Adrenal gland (tissue), 12 donors: ENCODE data around the gene ATG101. TPM values are rescaled to one million over a fixed set of nuclear protein-coding genes. Genes with fewer than 3 reads are reported as not detected.

Experiments used
- DNase-seq, 7 donors: peaks; one replicate each; pipeline ENCODE4 v3.0.0-alpha.2; 2019 to 2020
- H3K27ac ChIP-seq, 5 donors: fragments of 200-600 bp; sonication (generic) in 4 of 5; 1 replicate in 3 of 5; 2 replicates in 2 of 5; pipeline versions ENCODE4 v1.5.1 to v1.8.0; 2016 to 2020; ENCODE audit warnings: mild to moderate bottlenecking in 1 of 5
- H3K27me3 ChIP-seq: fragments of 200-600 bp; 2 replicates; pipeline ENCODE4 v1.8.0; 2021
- H3K36me3 ChIP-seq, 2 donors: fragments of 200-600 bp; replicated peaks in 1 of 2; 1 replicate in 1 of 2; 2 replicates in 1 of 2; pipeline versions ENCODE4 v1.5.1 to v1.8.0; 2018 to 2022
- H3K4me1 ChIP-seq, 2 donors: fragments of 200-600 bp; replicated peaks in 1 of 2; 1 replicate in 1 of 2; 2 replicates in 1 of 2; pipeline versions ENCODE4 v1.5.1 to v1.8.0; 2018 to 2021
- H3K4me3 ChIP-seq, 4 donors: fragments of 200-600 bp; sonication (generic) in 3 of 4; one replicate each; pipeline ENCODE4 v1.5.1; 2016 to 2018
- H3K9me3 ChIP-seq, 3 donors: fragments of 200-600 bp; sonication (generic) in 1 of 3; replicated peaks in 1 of 3; 1 replicate in 2 of 3; 2 replicates in 1 of 3; pipeline versions ENCODE4 v1.5.1 to v1.8.0; 2016 to 2021
- POLR2A ChIP-seq, 2 donors: fragments of 450-650 bp; IDR thresholded peaks; one replicate each; pipeline ENCODE4 v1.6.1; 2017; ENCODE audit warnings: antibody characterized with exemption in 2 of 2, mild to moderate bottlenecking in 2 of 2, moderate library complexity in 1 of 2
- WGBS, 4 donors: extraction: QIAGEN DNeasy Blood & Tissue Kit in 2 of 4; methylation state at CpG; one replicate each; pipeline versions ENCODE4 v1.1.5 to v1.1.7; 2013 to 2017; 5-methylcytosine and 5-hydroxymethylcytosine counted together
- intact Hi-C, 2 donors: fragments of 100-400 bp; cut with DNase I; formaldehyde crosslinking; loops; one replicate each; pipeline versions ENCODE4 v1.14.1 to v1.15.0; 2022 to 2023
- polyA plus RNA-seq, 3 donors: library from polyadenylated mRNA; stranded (reverse); fragments of 200-250 nt in 2 of 3; fragments of 350-450 nt in 1 of 3; fragmentation: Illumina TruSeq in 1 of 3; extraction: RNeasy Lipid Tissue Mini Kit (QIAGEN cat#74804) in 1 of 3; gene quantifications; one replicate each; pipeline ENCODE4 v1.2.3, GENCODE V29; 2013 to 2014
- total RNA-seq, 9 donors: library from RNA; depleted of rRNA in 4 of 9; stranded (reverse); fragments of >200 nt in 4 of 9; fragments of 120-200 nt in 1 of 9; fragmentation: NEBNext Ultra II Directional in 1 of 9; extraction: Animal tissue kit (Norgen Biotek cat#: 25700) in 1 of 9; gene quantifications; one replicate each; pipeline versions ENCODE4 v1.1.0 to v1.2.4, GENCODE V29; 2013 to 2023
- TF ChIP-seq, protein P1 (sequence below), 6 experiments: fragments of 450-650 bp in 4 of 6; fragments of 200-600 bp in 2 of 6; sonication (generic) in 1 of 6; IDR thresholded peaks; 1 replicate in 5 of 6; 2 replicates in 1 of 6; pipeline versions ENCODE4 v1.5.1 to v1.8.0; 2016 to 2021; ENCODE audit warnings: antibody characterized with exemption in 6 of 6, mild to moderate bottlenecking in 2 of 6, moderate library complexity in 1 of 6
- donor health status: healthy with polysubstance abuse.
- donor health status: Bipolar disorder and iron deficiency.
- donor health status: DM: yes; HTN: yes; CAD: no.
- donor health status: DM: no; HTN: no; CAD: no.
- donor health status: DM: no; HTN: no; CAD: no.
- donor health status: DM: yes; HTN: yes; CAD: no.

Gene ATG101
- total and polyA plus RNA-seq, 12 donors: 20.9 to 60.4 (median 36.9) TPM

DNA sequence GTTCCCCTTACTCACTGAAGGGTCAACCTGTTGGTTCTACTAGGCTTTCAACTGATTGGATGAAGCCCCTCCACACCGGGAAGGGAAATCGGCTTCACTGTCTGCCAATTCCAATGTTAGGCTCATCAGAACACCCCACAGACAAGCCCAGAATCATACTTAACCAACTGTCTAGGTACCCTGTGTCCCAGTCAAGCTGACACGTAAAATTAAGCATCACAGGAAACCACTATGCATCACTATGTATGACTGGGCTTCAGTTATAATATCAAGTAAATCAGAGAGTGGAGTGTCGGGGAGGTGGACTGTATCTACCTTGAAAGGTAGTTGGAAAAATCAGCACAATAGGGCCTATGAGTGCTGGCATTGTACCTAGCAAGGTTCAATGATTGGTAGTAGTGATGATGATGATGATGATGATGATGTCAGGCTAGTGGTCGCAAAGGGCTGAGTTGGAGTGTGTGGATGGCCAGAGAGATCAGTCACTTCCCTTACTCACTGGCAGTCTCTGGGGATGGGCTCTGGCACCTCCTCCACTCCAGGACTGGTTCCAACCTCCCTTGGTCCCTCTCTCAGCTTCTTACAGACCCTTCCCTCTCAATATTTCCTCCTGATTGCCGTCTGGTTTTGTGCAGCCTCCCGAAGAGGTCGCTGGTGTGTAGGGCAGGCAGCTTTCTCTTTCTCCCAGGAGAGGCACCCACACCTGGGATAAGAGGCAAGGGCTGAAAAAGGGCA, 3.3 kb upstream of the ATG101 start:
- intact Hi-C loops: no loop called here
- H3K36me3 ChIP-seq: no peaks in the 10 kb centered on the region
- H3K27me3 ChIP-seq: no peaks in the 10 kb centered on the region
- peaks cover 53 to 58% of the 10 kb centered on the region in 2 donors for H3K4me1 ChIP-seq
- 63 to 72% (median 67%) methylated on average over 7 to 8 of the region's 8 CpGs for WGBS, 4 donors
- TF ChIP-seq, protein P1, sequence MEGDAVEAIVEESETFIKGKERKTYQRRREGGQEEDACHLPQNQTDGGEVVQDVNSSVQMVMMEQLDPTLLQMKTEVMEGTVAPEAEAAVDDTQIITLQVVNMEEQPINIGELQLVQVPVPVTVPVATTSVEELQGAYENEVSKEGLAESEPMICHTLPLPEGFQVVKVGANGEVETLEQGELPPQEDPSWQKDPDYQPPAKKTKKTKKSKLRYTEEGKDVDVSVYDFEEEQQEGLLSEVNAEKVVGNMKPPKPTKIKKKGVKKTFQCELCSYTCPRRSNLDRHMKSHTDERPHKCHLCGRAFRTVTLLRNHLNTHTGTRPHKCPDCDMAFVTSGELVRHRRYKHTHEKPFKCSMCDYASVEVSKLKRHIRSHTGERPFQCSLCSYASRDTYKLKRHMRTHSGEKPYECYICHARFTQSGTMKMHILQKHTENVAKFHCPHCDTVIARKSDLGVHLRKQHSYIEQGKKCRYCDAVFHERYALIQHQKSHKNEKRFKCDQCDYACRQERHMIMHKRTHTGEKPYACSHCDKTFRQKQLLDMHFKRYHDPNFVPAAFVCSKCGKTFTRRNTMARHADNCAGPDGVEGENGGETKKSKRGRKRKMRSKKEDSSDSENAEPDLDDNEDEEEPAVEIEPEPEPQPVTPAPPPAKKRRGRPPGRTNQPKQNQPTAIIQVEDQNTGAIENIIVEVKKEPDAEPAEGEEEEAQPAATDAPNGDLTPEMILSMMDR (IDR thresholded peaks at IDR 0.05): no peak
- no peak for TF ChIP-seq POLR2A (IDR thresholded peaks at IDR 0.05)
- no peak for DNase-seq
- H3K4me3 ChIP-seq: no peak overlapping the region
- H3K9me3 ChIP-seq: no peaks in the 10 kb centered on the region
- peak overlapping the region; percentile 28 to 72 (median 52) for H3K27ac ChIP-seq

DNA sequence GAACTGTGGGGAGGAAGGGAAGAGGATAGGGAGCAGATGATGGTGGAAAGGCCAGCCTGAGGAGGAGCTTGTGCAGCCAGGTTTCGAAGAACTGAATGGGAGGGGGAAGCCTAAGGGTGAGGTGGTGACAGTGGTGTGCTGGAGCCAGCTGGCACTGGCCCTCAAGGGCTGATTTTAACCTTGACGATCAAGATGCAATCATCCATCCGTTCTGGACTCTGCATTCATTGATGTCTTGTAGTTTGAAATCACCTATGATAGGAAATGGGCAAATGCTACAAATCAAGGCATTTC, 2.8 kb upstream of the ATG101 start:
- 32 to 64% (median 50%) methylated on average over 3 of the region's 3 CpGs for WGBS, 4 donors
- DNase-seq: peak in 5 of 7 donors; percentile 56 to 76 (median 70)
- H3K27ac ChIP-seq: peak overlapping the region; percentile 28 to 72 (median 52)
- H3K4me1 ChIP-seq: peaks cover 55 to 62% of the 10 kb centered on the region in 2 donors
- no peak overlapping the region for H3K4me3 ChIP-seq
- no peaks in the 10 kb centered on the region for H3K27me3 ChIP-seq
- TF ChIP-seq POLR2A (IDR thresholded peaks at IDR 0.05): no peak
- TF ChIP-seq, protein P1 (IDR thresholded peaks at IDR 0.05): no peak
- H3K9me3 ChIP-seq: no peaks in the 10 kb centered on the region
- intact Hi-C loops: no loop called here
- H3K36me3 ChIP-seq: peaks cover 0 to 2% of the 10 kb centered on the region in 2 donors

DNA sequence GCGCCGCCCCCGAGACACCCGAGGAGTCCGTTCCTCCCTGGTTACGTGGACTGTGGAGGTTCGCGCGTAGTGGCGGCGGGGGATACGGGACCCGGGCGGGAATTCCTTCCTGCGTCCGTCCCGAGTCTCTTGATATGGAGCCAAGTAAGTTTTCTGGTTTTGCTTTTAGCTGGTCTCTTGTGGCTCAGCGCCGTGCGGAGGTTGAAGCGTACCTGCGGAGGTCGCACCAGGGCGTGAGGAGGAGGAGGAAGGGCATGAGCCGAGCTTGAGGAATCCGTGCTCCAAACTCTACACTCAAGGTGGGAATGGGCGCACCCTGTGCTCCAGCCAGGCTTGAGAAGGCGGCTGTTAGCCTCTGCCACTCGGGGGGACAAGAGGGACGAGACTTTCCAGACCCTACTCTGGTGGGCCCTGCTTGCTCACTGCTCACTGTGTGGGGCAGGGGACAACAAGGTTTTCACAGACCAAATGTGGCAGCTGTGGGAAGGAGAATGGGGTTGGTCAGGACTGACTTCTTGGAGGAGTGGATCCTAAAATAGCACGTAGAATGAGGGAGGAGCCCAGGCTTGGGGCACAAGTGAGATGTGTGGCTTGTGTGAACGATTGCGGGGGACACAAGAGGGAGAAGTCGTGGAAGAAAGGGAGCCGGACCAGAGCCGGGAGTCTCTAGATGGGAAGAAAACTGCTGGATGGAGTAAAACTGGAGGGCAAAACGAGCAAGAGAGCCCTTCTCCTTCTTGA, 577 bp downstream of the ATG101 start:
- Histone ChIP-seq H3K27ac (peak overlapping the region in 4 of 5 donors; percentile 72 to 95 (median 83)), H3K27me3 (no peaks in the 10 kb centered on the region), H3K4me1 (peaks cover 27 to 53% of the 10 kb centered on the region in 2 donors), H3K9me3 (no peaks in the 10 kb centered on the region), H3K4me3 (peak overlapping the region; percentile 79 to 92 (median 82)), H3K36me3 (peaks cover 0 to 30% of the 10 kb centered on the region in 2 donors)
- no peak for DNase-seq
- WGBS, 4 donors: 3 to 6% (median 5%) methylated on average over 19 to 37 of the region's 37 CpGs
- TF ChIP-seq POLR2A (IDR thresholded peaks at IDR 0.05): no peak
- TF ChIP-seq, protein P1 (IDR thresholded peaks at IDR 0.05): no peak
- intact Hi-C loops: no loop called here

DNA sequence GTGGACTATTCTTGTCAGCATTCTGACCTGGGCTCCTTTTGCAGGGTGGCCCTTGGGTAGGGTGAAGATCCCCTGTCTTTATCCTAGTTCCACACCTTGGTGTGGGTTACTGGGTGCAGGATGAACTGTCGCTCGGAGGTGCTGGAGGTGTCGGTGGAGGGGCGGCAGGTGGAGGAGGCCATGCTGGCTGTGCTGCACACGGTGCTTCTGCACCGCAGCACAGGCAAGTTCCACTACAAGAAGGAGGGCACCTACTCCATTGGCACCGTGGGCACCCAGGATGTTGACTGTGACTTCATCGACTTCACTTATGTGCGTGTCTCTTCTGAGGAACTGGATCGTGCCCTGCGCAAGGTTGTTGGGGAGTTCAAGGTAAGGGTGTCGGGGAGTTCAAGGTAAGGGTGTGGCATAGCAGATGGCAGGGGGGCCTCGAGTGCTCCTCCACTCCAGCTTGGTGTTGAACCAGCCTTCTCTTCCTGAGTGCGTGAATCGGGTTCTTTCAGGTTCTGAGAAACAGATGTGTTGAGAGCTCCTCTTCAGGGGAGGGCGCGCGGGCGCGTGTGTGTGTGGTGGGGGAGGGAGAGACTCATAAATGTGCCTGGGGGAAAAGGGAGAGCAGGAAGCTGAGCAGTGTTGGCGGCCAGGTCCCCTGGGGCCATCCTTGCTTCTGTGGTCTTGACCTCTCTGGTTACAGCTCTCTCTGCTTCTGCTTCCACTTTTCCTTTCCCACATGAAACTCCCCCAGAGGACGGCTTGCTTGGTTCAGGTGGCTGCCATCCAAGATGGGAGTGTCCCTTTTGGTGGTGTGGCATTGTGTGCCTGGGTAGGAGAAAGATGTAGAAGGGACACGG, 4.0 kb downstream of the ATG101 start:
- Histone ChIP-seq H3K9me3 (no peaks in the 10 kb centered on the region), H3K36me3 (peaks cover 0 to 62% of the 10 kb centered on the region in 2 donors), H3K27me3 (no peaks in the 10 kb centered on the region), H3K4me1 (peaks cover 19 to 47% of the 10 kb centered on the region in 2 donors), H3K4me3 (no peak overlapping the region), H3K27ac (peak overlapping the region in 1 of 5 donors; percentile 54)
- intact Hi-C loops: no loop called here
- 71 to 79% (median 73%) methylated on average over 16 to 23 of the region's 23 CpGs for WGBS, 4 donors
- DNase-seq: peak in 4 of 7 donors; percentile 38 to 65 (median 48)
- TF ChIP-seq, protein P1 (IDR thresholded peaks at IDR 0.05): no peak
- TF ChIP-seq POLR2A (IDR thresholded peaks at IDR 0.05): no peak
